Measurements from ENCODE around the gene CDH4. TPM values are rescaled to one million over a fixed set of nuclear protein-coding genes. Genes with fewer than 3 reads are reported as not detected.

CDH4 gene
- total RNA-seq, 1 donor from 2014 or later: not detected

- Histone ChIP-seq H3K4me3 (no peak overlapping the region), H3K36me3 (no peaks in the 10 kb centered on the region), H3K4me1 (no peaks in the 10 kb centered on the region), H3K9me3 (no peaks in the 10 kb centered on the region), H3K27me3 (no peaks in the 10 kb centered on the region), H3K27ac (no peak overlapping the region)
- no peak for TF ChIP-seq CTCF (IDR thresholded peaks at IDR 0.05)
- intact Hi-C loops (cut with DNase I): no loop called here
- DNase-seq (ENCODE audit: low spot score in 2 of 2): no peak
Measured at GRCh38 chr20:61627791-61628415, 375.8 kb downstream of the CDH4 start.

- no peaks in the 10 kb centered on the region for H3K36me3 ChIP-seq
- DNase-seq (ENCODE audit: low spot score in 2 of 2): no peak
- TF ChIP-seq CTCF (IDR thresholded peaks at IDR 0.05): no peak
- H3K27me3 ChIP-seq: no peaks in the 10 kb centered on the region
- no peak overlapping the region for H3K27ac ChIP-seq
- no peak overlapping the region for H3K4me3 ChIP-seq
- intact Hi-C loops (cut with DNase I): no loop called here
- H3K9me3 ChIP-seq: no peaks in the 10 kb centered on the region
- no peaks in the 10 kb centered on the region for H3K4me1 ChIP-seq
Measured at GRCh38 chr20:61628480-61628879, 376.4 kb downstream of the CDH4 start.

- no peak overlapping the region for H3K4me3 ChIP-seq
- no peak for DNase-seq (ENCODE audit: low spot score in 2 of 2)
- no peaks in the 10 kb centered on the region for H3K36me3 ChIP-seq
- H3K27me3 ChIP-seq: no peaks in the 10 kb centered on the region
- no peaks in the 10 kb centered on the region for H3K9me3 ChIP-seq
- no peak for TF ChIP-seq CTCF (IDR thresholded peaks at IDR 0.05)
- no peaks in the 10 kb centered on the region for H3K4me1 ChIP-seq
- H3K27ac ChIP-seq: no peak overlapping the region
- intact Hi-C loops (cut with DNase I): no loop called here
Measured at GRCh38 chr20:61628901-61629601, 377.0 kb downstream of the CDH4 start.

GRCh38 chr20:61629602-61630390 lies 377.7 kb downstream of the CDH4 start:
- intact Hi-C loops (cut with DNase I): no loop called here
- Histone ChIP-seq H3K4me1 (no peaks in the 10 kb centered on the region), H3K4me3 (no peak overlapping the region), H3K36me3 (no peaks in the 10 kb centered on the region), H3K9me3 (no peaks in the 10 kb centered on the region), H3K27me3 (no peaks in the 10 kb centered on the region), H3K27ac (no peak overlapping the region)
- no peak for DNase-seq (ENCODE audit: low spot score in 2 of 2)
- no peak for TF ChIP-seq CTCF (IDR thresholded peaks at IDR 0.05)

- no peak for TF ChIP-seq CTCF (IDR thresholded peaks at IDR 0.05)
- intact Hi-C loops (cut with DNase I): no loop called here
- no peaks in the 10 kb centered on the region for H3K27me3 ChIP-seq
Measured at GRCh38 chr20:61630391-61630650, 378.3 kb downstream of the CDH4 start.

More at GRCh38 chr20:61630391-61630650, 378.3 kb downstream of the CDH4 start:
- Histone ChIP-seq H3K9me3 (no peaks in the 10 kb centered on the region), H3K4me3 (no peak overlapping the region), H3K4me1 (no peaks in the 10 kb centered on the region), H3K27ac (no peak overlapping the region), H3K36me3 (no peaks in the 10 kb centered on the region)
- DNase-seq (ENCODE audit: low spot score in 2 of 2): no peak
